Ecto neural progenitor cell (in vitro differentiated cells): ENCODE data around the gene BLMH.
A peak's percentile ranks its signal among the peaks of the same experiment; 100 is the strongest.
"Not testable (repeated sequence)": the region's sequence is repeated elsewhere in the genome, so short reads cannot be mapped to it uniquely, and the experiment has no call there.

Source experiments
- DNase-seq: peaks from one replicate; pipeline ENCODE4 v3.0.0-alpha.2; 2018; ENCODE audit warnings: low spot score

BLMH gene

DNA sequence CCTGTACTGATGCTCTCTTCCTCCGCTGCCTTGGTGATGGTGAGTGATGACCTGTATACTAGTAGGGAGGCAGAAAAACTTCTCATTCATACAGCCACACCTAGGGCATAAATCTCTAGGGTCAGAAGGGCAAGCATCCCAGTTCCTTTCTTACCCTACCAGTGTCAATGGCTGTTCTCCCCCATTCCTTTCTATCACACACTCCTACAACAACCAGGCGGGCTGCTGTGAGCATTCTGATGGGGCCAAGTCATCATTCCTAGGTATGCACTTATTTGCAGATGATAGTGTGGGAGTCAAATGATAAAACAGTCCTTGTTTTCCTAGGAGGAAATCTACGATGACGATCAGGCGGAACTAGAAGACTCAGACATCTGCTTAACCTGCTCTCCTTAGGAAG, 42.3 kb downstream of the BLMH start:
- DNase-seq = no peak

DNA sequence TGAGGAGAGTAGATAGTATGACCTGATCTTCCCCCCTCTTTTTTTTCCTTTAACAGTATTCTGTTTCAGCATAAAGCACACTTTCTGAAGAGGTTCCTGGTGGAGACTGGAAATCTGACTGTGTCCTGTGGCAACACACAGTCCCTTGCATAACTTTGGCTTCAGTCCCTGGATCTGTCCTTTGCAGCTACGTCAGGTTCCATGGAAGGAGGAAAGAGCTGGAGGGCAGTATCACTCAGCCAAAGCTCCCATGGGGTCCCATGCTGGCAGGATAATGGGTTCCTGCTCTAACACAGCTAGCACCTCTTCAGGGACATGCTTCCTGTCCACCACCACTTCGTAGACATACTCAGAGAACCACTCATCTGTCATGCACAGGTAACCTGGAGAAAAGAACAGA, 43.0 kb downstream of the BLMH start:
- DNase-seq = no peak

- no peak for DNase-seq
Measured at GRCh38 chr17:30246460-30246859, 45.3 kb downstream of the BLMH start.

- DNase-seq = no peak
Measured at GRCh38 chr17:30244853-30245385, 46.8 kb downstream of the BLMH start.

DNA sequence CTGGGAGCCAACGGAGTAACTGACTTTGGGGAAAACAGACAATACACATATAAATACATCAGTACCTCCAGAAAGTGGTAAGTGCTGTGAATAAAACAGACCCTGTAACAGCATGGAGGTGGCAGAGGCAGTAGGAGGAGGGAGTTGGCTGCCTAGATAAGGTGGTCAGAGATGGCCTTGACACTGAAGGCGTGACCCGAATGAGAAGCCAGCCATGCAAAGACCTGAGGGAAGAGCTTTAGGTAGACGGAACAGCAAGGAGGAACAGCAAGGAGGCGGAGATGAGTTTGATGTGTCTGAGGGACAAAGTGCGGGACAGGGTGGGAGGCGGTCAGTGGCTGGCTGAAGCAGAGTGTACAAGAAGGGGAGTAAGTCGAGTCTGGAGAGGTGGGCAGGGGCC, 48.2 kb downstream of the BLMH start:
- no peak for DNase-seq

DNA sequence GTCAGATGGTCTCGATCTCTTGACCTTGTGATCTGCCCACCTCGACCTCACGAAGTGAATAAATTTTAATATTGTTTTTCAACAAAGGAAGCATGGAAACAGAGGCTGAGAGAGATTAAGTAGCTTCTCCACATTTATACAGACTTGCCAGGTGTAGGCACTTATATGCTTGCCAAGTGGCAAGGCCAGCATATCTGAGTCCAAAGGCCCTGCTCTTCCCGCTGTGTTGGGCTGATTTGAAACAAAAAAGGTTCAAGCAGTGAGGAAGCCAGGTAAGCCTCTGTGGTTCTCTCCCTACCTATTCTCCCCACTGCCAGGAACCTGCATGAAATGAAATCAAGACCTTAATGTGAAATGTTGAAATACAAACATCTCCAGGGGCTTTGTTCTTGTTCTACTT, 48.7 kb downstream of the BLMH start:
- DNase-seq = no peak

DNA sequence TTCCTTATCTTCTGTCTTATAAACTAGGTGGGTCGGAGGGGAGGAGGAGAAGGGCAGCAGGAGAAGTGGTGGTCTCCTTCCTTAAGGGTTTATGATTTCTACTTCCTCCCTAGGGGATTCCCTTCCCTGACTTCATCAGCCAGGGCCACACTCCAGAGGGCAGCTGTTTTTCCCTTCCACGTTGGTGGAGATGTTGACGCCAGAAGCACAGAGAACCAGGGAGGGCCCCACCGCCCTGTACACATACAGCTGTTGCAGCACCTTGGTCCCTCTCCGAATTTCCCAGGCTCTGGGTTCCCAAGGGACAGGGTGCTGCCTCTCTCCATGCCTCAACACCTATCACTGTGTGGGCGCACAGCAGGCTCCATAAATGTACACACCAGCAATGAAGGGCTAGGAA, 50.7 kb downstream of the BLMH start:
- no peak for DNase-seq

DNA sequence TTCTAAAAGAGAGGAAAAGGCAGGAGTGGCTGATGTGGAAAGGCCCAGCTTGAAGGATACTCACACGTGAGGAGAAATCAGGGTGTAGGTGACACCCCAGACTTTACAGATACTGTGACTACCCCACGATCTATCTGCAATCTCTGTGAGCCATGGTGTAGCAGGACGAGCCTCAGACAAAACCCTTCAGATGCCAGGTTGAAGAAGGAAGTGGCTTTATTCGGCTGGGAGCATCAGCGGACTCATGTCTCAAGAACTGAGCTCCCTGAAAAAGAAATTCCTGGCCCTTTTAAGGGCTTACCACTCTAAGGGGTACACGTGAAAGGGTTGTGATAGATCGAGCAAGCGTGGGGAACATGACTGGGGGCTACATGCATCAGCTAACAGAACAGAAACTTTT, 51.6 kb downstream of the BLMH start:
- no peak for DNase-seq

GRCh38 chr17:30239089-30239462, 52.7 kb downstream of the BLMH start:
- peak; percentile 44 for DNase-seq

DNA sequence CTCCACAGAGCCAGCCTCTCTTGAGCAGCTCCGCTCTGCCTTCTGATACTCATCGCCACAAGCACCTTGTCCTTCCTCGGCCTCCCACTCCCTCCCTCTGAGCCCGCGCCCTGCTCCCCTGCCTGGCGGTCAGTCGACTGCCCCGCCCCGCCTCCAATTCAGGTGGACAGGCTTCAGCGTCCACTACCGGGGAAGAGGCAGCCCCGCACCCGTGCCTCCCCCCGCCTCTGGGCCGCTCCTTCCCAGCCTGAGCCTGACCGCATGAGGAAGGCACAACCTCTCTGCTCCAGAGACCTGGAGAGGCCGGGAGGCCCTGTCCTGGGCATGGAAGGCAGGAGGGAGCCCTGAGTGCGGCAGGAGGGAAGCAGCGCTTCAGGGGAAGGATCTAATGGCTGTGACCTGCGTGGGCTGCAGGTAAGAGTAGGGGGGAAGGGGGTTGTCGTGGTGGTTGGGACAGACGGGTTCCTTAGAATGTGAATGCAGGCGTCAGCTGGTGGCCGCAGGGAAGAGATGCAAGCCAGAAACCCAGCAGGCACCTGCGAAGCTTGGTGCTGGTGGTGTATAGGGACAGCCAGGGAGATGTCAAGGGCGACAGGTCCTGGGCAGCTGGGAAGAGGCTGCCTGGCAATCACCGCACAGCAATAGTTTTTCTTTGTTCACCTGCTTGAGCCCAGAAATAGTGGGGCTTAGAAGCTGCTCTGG, 53.2 kb downstream of the BLMH start:
- DNase-seq = peak; percentile 73

- DNase-seq = no peak
Measured at GRCh38 chr17:30238003-30238344, 53.8 kb downstream of the BLMH start.

DNA sequence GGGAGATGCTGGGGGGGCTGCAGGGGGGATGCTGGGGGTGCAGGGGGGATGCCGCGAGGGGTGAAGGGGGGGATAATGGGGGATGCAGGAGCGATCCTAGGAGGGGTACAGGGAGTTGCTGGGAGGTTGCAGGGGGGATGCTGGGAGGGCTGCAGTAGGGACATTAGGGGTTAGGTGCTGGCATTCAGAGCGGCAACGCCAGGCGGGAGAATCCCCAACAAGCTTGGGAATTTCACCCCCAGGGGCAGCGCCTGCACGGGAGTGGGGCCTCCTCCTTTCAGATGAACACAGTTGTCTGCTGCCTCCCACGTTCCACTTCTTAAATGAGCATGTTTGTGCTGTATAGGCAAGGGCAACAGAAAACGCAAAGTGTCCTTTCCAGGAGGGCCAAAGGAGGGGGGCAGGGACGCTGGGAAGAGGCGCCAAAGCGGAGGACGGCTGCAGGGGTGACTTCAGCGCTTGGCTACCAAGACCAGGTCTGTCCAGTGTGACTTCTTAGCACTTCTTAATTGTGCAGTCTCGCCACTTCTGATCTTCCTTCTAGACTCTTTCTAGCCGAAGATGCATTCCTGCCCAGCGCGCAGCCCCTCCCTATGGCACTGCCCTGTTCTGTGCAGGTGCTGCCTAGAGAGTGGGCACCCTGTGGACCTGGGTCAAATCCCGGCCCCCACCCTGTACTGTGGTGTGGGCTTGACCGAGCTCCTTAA, 54.3 kb downstream of the BLMH start:
- peak; percentile 48 for DNase-seq

DNA sequence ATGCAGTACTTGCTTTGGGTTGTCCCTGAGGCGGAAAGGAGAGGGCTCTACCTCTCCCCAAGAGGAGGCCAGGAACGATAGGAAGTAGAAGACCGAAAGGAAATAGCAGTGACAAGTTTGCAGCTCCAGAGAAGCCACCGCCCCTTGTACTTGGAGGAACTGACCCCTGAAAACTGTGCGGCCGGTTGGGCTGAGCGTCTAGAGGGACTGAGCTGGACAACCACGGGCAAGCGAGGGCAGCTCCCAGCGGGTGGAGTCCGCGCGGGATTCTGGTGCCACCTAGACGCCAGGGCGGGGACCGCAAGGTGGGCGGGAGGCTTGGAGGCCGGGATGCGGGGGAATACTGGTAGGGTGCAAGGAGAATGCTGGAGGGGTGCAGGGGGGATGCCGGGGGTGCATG, 55.0 kb downstream of the BLMH start:
- peak; percentile 88 for DNase-seq

GRCh38 chr17:30236297-30236624, 55.5 kb downstream of the BLMH start:
- no peak for DNase-seq

DNA sequence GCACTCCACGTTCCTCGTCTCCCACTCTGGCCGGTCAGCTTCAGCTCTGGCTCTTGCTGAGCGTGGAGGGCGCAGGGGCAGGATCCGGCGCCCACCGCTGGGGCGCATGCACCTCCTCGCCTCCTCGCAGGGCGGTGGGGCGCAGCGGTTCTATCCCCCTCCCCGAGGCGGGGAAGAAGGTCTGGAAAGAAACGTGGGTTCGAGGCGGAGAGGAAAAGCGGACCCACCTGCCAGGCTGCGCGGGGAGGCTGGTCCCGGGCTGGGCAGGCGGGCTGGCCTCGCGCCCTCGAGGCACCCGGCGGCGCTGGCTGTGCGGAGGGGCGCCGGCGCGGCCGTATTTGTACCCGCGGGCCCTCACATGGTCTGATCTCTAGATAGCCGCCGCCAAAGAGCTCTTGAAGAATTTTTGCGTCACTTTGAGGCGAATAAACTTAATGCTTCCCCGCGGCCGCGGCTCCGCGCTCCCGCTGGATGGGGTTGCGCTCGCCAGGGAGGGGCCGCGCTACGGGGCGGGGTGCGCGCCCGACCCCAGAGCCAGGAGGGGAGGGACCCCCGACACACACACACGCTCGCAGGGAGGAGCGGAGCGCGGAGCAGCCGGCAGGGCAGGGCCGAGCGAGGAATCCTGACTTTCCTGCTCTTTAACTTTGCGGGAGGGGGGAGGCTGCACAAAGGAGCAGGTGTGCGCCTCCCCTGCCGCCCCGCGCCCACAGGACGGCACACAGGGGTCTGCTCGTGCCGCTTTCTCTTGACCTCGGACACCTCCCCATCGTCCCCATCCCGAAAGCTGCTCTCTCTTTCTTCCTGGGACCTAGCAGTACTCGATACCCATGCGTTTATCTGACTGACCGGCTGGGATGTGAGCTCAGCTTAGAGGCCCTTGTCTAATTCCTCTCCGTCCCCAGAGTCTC, 56.1 kb downstream of the BLMH start, which contains the start of gene SLC6A4:
SLC6A4 (minus strand) TSS at position 312 of the 911 bp plus-strand sequence. CDS start 13,739 bp downstream, outside the sequence.
- peak; percentile 71 for DNase-seq

GRCh38 chr17:30234964-30235363, 56.8 kb downstream of the BLMH start:
- DNase-seq = no peak

DNA sequence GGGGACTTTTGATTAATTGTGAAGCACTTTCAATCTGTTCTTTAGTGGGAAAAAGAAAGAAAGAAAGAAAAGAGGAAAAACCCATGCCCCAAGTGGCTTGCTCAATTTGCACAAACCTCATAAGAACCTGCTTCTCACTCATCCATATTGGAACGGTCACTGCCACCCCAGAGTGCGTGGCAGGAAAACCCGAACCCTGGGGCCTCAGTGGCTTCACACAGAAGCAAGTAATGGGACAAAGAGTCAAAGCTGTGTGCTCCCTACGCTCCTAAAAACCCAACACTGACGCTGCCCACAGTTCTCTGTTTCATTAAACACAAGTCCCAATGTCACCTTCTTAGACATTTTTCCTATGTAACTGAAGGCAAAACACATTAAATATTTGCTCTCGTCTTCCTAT, 57.4 kb downstream of the BLMH start:
- DNase-seq = no peak

GRCh38 chr17:30232824-30233427, 58.8 kb downstream of the BLMH start:
- no peak for DNase-seq

GRCh38 chr17:30232015-30232823, 59.5 kb downstream of the BLMH start:
- DNase-seq = no peak

- DNase-seq = no peak
Measured at GRCh38 chr17:30230596-30231125, 61.1 kb downstream of the BLMH start.

DNA sequence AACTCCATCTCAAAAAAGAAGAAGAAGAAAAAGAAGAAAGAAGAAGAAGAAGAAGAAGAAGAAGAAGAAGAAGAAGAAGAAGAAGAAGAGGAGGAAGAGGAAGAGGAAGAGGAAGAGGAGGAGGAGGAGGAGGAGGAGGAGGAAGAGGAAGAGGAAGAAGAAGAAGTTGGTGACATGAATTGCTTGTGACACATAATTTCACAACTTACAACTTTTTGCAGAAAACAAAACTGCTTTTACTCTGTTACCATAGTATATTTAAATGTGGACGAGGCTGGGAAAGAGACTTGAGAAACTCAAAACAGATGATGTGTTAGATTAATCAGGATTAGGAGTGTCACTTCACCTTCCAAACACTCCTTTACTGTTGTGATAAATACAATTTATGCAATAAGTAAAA, 61.7 kb downstream of the BLMH start:
- DNase-seq = not testable (repeated sequence)
